Stimulated activated CD4-positive, alpha-beta T cell treated with anti-CD3 and anti-CD28 coated beads, Interleukin-2, amount 100 ng/mL, for 24 hours (primary cell): ENCODE results near the gene SEC24A.
"Not testable (repeated sequence)": the region's sequence is repeated elsewhere in the genome, so short reads cannot be mapped to it uniquely, and the experiment has no call there.

Source experiments
- DNase-seq, 2 donors: peaks; one replicate each; pipeline ENCODE4 v3.0.0-alpha.2; 2020

SEC24A gene

GRCh38 chr5:134648425-134649162 lies at the start of gene SEC24A:
Gene SEC24A (plus strand): TSS chr5:134648785. CDS start chr5:134649077, 292 bp downstream.
- DNase-seq: peak; percentile 87 to 90

- not testable (repeated sequence) for DNase-seq
Measured at GRCh38 chr5:134599820-134600219, 48.8 kb upstream of the SEC24A start.

GRCh38 chr5:134600600-134600999 lies 48.0 kb upstream of the SEC24A start:
- DNase-seq: no peak

DNA sequence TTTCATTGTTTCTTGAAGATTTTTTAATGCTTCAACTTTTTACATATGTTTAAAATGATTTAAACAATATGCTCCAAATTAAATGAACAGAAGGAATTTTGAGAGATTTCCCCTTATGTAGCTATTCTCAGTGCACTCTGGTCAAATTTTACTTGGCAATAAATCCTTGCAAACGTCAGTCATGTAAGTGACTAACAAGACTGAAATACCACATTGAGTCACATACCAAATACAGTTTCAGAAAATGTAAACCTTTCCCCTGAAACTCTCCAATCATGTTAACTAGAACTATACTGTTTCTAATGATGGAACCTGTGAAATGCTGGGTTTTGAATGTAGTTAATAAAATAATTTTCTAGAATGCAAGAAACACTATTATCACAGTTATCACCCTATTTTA lies 45.5 kb upstream of the SEC24A start:
- no peak for DNase-seq

DNA sequence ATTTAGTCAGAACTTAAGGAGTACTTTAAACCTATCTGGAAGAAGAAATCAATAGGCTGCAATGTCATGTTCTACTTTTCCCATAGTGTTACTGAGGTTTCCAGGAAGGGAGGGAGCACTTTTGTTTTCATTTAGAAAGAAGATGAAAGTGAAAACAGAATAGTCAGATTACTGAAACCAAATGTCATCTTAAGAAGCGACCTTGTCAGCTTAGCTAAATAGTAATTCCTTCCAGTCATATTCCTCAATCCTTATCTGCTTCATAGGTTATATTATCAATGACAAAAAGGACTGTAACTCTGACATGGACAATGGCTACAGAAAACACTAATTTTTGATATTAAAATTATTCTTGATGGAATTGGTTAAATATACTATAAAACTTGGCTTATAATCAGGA lies 43.7 kb upstream of the SEC24A start:
- no peak for DNase-seq

- no peak for DNase-seq
Measured at GRCh38 chr5:134606726-134607125, 41.9 kb upstream of the SEC24A start.

DNA sequence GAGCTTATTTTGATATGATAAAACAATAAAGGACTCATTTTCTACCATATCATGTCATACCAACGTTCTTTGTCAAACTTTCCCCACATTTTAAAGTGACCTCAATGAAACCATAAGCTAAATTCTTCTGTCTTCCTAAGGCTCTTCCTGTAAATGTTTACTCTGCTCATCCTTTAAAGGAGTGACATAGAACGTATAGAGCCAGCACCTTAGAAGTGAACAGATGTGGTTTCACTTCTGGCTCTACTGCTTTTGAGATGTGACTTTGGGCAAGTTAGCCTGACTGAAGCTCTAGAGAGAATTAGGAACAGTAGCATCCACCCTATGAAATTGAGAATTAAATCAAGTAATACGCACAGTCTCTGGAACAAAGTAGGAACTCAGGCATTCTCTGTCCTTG lies 40.0 kb upstream of the SEC24A start:
- DNase-seq: no peak

GRCh38 chr5:134609232-134609851 lies 39.2 kb upstream of the SEC24A start:
- DNase-seq: no peak

GRCh38 chr5:134610725-134611124 lies 37.9 kb upstream of the SEC24A start:
- DNase-seq: no peak

GRCh38 chr5:134611515-134611914 lies 37.1 kb upstream of the SEC24A start:
- no peak for DNase-seq

- no peak for DNase-seq
Measured at GRCh38 chr5:134614450-134615085, 34.0 kb upstream of the SEC24A start.

DNA sequence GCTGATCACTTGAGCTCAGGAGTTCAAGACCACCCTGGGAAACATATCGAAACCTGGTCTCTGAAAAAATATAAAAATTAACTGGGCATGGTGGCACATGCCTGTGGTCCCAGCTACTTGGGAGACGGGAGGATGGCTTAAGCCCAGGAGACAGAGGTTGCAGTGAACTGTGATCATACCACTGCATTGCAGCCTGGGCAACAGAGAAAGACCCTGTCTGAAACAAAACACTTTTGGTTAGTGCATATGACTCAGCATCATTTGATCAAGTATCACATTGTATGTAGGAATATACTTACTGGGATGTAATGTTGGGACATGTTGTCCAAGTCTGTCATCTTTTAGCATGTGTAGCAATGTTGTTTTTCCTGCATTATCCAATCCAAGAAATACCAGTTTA lies 28.0 kb upstream of the SEC24A start:
- DNase-seq: no peak

GRCh38 chr5:134625559-134625958 lies 23.0 kb upstream of the SEC24A start:
- no peak for DNase-seq

- no peak for DNase-seq
Measured at GRCh38 chr5:134626369-134627014, 22.1 kb upstream of the SEC24A start.

- no peak for DNase-seq
Measured at GRCh38 chr5:134634227-134634626, 14.4 kb upstream of the SEC24A start.

- DNase-seq: not testable (repeated sequence)
Measured at GRCh38 chr5:134635366-134635765, 13.2 kb upstream of the SEC24A start.

DNA sequence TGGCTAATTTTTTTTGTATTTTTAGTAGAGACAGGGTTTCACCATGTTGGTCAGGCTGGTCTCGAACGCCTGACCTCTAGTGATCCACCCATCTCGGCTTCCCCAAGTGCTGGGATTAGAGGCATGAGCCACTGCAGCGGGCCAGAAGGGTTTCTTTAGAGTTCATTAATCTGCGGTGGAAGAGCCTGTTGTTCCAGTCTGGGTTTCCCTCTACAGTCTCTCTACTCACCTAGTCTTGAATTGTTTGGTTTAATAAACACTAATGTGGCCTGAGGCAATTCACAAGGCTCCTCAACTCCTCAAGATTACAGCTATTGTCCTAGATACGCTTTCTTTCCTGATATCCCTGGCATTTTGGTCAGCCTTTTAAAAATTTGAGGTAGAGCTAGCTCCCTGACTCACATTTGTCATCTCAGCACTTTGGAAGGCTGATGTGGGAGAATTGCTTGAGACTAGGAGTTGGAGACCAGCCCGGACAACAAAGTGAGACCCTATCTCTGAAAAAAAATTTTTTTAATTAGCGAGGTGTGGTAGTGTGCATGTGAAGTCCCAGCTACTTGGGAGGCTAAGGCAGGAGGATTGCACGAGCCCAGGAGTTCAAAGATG lies 11.4 kb upstream of the SEC24A start:
- DNase-seq: no peak

DNA sequence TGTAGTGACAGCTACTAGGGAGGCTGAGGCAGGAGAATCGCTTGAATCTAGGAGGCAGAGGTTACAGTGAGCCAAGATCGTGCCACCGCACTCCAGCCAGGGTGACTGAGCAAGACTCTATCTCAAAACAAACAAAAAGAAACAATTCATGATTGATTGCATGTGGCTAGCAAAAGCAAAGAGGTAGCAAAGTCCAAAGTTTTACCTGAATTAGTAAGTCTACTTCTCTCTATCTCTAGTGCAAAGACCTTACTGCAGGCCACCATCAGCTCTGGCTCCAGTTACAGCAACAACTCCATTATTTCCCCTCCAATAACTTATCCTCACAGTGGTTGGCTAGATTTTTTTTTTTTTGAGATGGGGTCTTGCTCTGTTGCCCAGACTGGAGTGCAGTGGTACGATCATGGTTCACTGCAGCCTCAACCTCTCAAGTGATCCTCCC lies 9.8 kb upstream of the SEC24A start:
- DNase-seq: no peak

GRCh38 chr5:134642931-134643530 lies 5.6 kb upstream of the SEC24A start:
- no peak for DNase-seq

DNA sequence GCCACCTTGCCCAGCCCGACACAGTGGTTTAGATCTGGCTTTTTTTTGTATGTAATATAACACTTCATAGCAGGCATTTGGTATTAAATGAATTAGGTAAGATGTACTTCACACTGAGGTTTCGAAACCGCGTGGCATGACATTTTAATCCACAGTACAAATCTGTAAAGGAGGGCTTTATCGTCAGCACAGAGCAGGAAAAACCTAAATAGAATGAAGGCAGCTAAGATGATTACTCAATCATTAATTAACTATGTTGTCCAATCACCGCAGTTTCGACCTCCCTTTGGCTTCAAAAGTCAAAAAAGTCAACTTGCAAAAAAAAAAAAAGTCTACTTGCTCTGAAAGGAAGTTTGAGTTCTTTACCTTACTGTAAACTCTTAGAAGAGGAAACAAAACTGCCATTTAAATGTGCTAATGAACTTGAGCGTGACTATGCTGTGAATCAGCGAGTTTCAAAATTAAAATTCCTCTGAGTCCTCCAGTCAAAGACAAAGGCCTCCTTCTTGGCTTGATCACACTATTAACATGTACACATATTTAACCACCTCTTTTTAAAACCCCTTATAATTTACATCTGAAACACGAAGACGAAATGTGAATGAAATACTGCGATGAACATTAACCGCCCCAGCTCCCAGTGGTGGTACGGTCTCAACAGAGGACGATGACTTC lies 698 bp upstream of the SEC24A start:
- DNase-seq: peak; percentile 33 to 46

DNA sequence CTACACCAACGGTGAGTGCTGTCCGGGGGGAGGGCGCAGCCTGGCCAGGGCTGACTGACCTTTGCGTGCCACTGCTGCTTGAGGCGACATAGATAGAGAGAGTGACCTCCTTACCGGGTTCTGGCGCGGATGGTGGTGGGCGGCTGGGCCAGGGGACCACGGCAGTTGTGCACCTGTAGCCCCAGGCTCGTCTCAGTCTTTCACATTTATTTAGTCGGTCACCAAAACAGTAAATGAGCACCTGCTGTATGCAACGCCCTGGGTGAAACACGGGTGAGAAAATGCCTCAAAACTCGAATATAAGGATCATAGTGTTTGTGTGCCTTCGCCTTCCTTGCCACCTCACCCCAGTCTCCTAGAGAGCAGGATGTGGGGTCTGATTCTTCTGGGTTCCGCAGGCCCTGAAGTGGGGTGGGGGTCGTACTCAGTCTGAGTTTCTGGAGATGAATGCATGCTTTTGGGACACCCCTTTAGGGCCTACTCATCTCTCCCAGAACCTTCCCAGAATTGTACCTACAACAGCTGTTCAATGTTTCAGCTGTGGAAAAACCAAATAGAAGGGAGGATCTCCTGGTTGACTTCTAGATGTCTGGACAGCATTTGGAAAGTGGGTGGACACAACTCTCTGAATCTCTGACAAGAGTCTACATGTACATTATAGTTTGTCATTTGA lies 714 bp downstream of the SEC24A start:
- DNase-seq: no peak
